Measurements from ENCODE around the gene CELF1. TPM values are rescaled to one million over a fixed set of nuclear protein-coding genes. Genes with fewer than 3 reads are reported as not detected.

Gene CELF1
- total and polyA plus RNA-seq, 10 of the 15 experiments (the other 5 are each of a cell fraction or from before 2014, with no cell fraction given): 35.3 to 128 (median 85.7) TPM

DNA sequence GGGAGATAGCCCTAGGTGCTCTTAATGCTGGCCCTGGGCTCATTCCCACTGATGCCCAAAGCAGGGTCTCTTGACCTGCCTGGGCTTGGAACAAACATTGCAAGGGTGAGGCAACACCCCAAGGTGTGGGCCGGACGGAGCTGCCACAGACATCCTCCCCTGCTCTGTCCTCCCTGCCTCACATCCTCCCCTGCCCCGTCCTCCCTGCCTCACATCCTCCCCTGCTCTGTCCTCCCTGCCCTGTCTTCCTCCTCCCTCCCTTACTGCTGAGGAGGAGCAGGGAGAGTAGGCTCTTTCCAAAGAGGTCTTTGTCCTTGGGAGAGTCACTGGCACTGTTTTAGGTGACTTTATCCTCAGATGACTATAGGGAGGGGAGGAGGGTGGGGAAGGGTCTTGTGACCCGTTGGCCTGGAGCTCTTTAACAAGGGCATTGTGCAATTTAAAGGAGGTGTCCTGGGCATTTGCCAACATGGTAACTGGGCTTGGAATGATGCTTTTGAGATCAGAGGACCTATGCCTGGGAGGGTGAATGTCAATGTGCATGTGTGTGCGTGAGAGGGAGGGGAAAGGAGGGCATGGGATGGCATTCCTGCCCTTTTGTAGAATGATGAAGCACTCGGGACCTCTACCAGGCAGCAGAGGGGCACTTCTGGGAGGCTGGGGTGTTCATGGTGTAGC is 34.2 kb upstream of the CELF1 start:
- RAD21 ChIA-PET (ENCODE audit: unreplicated experiment): no interaction called here
- no peak for TF ChIP-seq SMARCA5 (IDR thresholded peaks at IDR 0.05)
- no peak for TF ChIP-seq FOXM1 (IDR thresholded peaks at IDR 0.05; ENCODE audit: low read depth, low read length)
- no peak for TF ChIP-seq NBN (IDR thresholded peaks at IDR 0.05)
- TF ChIP-seq ZNF24 (IDR thresholded peaks at IDR 0.05): no peak
- TF ChIP-seq, protein P1, sequence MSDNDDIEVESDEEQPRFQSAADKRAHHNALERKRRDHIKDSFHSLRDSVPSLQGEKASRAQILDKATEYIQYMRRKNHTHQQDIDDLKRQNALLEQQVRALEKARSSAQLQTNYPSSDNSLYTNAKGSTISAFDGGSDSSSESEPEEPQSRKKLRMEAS (IDR thresholded peaks at IDR 0.05; ENCODE audit: low read depth, low read length): no peak
- TF ChIP-seq, protein P2, sequence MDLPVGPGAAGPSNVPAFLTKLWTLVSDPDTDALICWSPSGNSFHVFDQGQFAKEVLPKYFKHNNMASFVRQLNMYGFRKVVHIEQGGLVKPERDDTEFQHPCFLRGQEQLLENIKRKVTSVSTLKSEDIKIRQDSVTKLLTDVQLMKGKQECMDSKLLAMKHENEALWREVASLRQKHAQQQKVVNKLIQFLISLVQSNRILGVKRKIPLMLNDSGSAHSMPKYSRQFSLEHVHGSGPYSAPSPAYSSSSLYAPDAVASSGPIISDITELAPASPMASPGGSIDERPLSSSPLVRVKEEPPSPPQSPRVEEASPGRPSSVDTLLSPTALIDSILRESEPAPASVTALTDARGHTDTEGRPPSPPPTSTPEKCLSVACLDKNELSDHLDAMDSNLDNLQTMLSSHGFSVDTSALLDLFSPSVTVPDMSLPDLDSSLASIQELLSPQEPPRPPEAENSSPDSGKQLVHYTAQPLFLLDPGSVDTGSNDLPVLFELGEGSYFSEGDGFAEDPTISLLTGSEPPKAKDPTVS (IDR thresholded peaks at IDR 0.05; ENCODE audit: low read depth, low read length): no peak
- TF ChIP-seq EP300 (IDR thresholded peaks at IDR 0.05; ENCODE audit: borderline replicate concordance in 1 of 2, control insufficient read depth in 1 of 2, low read depth in 2 of 2, low read length in 2 of 2): no peak
- Histone ChIP-seq H2AFZ (ENCODE audit: control insufficient read depth, low read depth, low read length) (no peak overlapping the region), H3K36me3 (ENCODE audit: control insufficient read depth in 2 of 2, insufficient read depth in 2 of 2, low read length in 1 of 2) (peaks cover 5 to 15% of the 10 kb centered on the region in 2 experiments), H3K4me3 (no peak overlapping the region), H3K9ac (ENCODE audit: control insufficient read depth, insufficient read depth, low read length) (no peak overlapping the region), H3K79me2 (ENCODE audit: control insufficient read depth, insufficient read depth, low read length) (no peaks in the 10 kb centered on the region; the same call in 1 of the 2 replicates), H3K9me3 (replicated peaks; ENCODE audit: control insufficient read depth, insufficient read depth, low read length) (no peaks in the 10 kb centered on the region), H3K27me3 (replicated peaks in 1 of 2; ENCODE audit: control insufficient read depth in 2 of 2, insufficient read depth in 2 of 2, low read length in 1 of 2) (peaks cover 0 to under 1% of the 10 kb centered on the region in 2 experiments; a peak in 2 of 4 replicates), H3K4me1 (ENCODE audit: control insufficient read depth, insufficient read depth, low read length) (peaks cover 7% of the 10 kb centered on the region), H3K27ac (ENCODE audit: control insufficient read depth, insufficient read depth) (no peak overlapping the region), H3K4me2 (ENCODE audit: control insufficient read depth, insufficient read depth) (no peak overlapping the region), H4K20me1 (ENCODE audit: control insufficient read depth, insufficient read depth) (no peaks in the 10 kb centered on the region)
- 51% methylated on average over 6 of the region's 6 CpGs for WGBS (ENCODE audit: insufficient coverage, insufficient replicate concordance, low lambda C conversion rate, missing lambda C conversion rate)
- DNase-seq (ENCODE audit: low read depth, low spot score): no peak
- SMC1A ChIA-PET (ENCODE audit: uncharacterized antibody, unreplicated experiment): no interaction called here
- no peak for ATAC-seq
- intact Hi-C loops (cut with micrococcal nuclease; ENCODE audit: unreplicated experiment): no loop called here
- CTCF ChIA-PET: no interaction called here
- FAIRE-seq: no peak
- POLR2A ChIA-PET: interaction anchor here (0.5 kb wide), 1 partner anchor 87 kb away, joined by 3 read pairs; no protein-coding TSS in a partner anchor
- no TSS peak for BruUV-seq (replicated peaks)
- in situ Hi-C loops (cut with MboI): no loop called here
